NT2/D1 (cell line): ENCODE measurements around the gene ADAMTS2.

Source experiments
- DNase-seq: peaks from one replicate; pipeline ENCODE4 v3.0.0-alpha.2; 2011; ENCODE audit warnings: low read depth, low spot score
- H3K27me3 ChIP-seq: 2 replicates; pipeline ENCODE4 v1.6.0; 2011; ENCODE audit warnings: mild to moderate bottlenecking; ENCODE audit not compliant: insufficient read length, insufficient read depth
- H3K36me3 ChIP-seq: 2 replicates; pipeline ENCODE4 v1.6.1; 2011; ENCODE audit warnings: mild to moderate bottlenecking, low read length, mixed read lengths; ENCODE audit not compliant: insufficient read depth, insufficient read length
- H3K4me1 ChIP-seq: 2 replicates; pipeline ENCODE4 v1.5.1; 2011; ENCODE audit not compliant: insufficient read depth, insufficient read length
- H3K4me3 ChIP-seq: 2 replicates; pipeline ENCODE4 v1.5.1; 2011; ENCODE audit warnings: low read depth; ENCODE audit not compliant: insufficient read length
- H3K9ac ChIP-seq: 2 replicates; pipeline ENCODE4 v1.6.0; 2011; ENCODE audit warnings: low read depth; ENCODE audit not compliant: insufficient read length
- H3K9me3 ChIP-seq: 2 replicates; pipeline ENCODE4 v1.5.1; 2011; ENCODE audit warnings: mild to moderate bottlenecking, low read length; ENCODE audit not compliant: insufficient read depth
- SUZ12 ChIP-seq: IDR thresholded peaks from 2 replicates; pipeline ENCODE4 v1.6.1; 2011; ENCODE audit not compliant: insufficient read length, insufficient read depth; ENCODE audit errors: extremely low read depth
- YY1 ChIP-seq: IDR thresholded peaks from 2 replicates; pipeline ENCODE4 v1.6.1; 2011; ENCODE audit not compliant: insufficient read length, insufficient read depth
- ZNF274 ChIP-seq: IDR thresholded peaks from 2 replicates; pipeline ENCODE4 v1.6.1; 2011; ENCODE audit warnings: mild to moderate bottlenecking, low read depth, low read length

Gene ADAMTS2

GRCh38 chr5:179270581-179271427, 74.5 kb downstream of the ADAMTS2 start:
- Histone ChIP-seq H3K4me1 (peaks cover 24% of the 10 kb centered on the region), H3K27me3 (no peaks in the 10 kb centered on the region), H3K36me3 (peaks cover 7% of the 10 kb centered on the region), H3K9me3 (no peaks in the 10 kb centered on the region), H3K4me3 (no peak overlapping the region), H3K9ac (no peak overlapping the region)
- DNase-seq, result no peak
- TF ChIP-seq SUZ12 (no peak), ZNF274 (no peak), YY1 (no peak)

DNA sequence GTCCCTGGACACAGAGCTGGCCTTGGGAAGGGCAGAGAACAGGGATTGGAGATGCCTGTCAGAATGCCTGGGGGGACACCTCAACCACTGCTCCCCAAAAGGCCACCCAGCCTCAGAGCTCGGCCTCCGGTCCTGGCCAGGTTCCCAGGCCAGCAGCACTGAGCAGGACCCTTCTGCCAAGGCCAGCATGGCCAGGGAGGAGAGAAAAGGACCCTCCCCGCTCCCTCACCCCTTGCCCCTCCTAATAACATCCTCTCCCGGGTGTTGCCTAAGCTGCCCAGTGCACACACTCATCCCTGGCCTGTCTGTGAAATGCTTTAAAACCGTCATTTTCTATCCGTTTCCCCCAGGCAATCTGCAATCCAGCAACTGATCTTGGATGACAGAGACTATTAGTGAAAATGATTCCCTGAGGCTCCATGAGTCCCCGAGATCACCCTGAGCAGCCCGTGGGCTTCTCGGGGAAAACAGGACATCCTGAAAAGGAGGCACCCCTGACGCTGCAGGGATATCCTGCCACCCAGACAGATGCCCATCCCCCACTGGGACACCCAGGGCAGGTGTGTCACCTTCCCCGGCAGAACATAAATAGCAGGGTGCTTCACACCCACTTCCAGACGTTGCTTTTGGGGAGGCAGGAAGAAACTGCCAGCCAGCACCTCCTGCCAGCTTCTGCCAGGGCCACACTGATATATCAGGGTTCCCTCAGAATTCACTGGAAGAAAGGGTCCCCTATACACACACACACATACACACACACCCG, 75.3 kb downstream of the ADAMTS2 start:
- DNase-seq, result no peak
- Histone ChIP-seq H3K4me1 (peaks cover 33% of the 10 kb centered on the region), H3K36me3 (peaks cover 7% of the 10 kb centered on the region), H3K27me3 (no peaks in the 10 kb centered on the region), H3K9me3 (no peaks in the 10 kb centered on the region), H3K4me3 (no peak overlapping the region), H3K9ac (no peak overlapping the region)
- no peak for TF ChIP-seq ZNF274
- TF ChIP-seq SUZ12, result no peak
- TF ChIP-seq YY1, result no peak

DNA sequence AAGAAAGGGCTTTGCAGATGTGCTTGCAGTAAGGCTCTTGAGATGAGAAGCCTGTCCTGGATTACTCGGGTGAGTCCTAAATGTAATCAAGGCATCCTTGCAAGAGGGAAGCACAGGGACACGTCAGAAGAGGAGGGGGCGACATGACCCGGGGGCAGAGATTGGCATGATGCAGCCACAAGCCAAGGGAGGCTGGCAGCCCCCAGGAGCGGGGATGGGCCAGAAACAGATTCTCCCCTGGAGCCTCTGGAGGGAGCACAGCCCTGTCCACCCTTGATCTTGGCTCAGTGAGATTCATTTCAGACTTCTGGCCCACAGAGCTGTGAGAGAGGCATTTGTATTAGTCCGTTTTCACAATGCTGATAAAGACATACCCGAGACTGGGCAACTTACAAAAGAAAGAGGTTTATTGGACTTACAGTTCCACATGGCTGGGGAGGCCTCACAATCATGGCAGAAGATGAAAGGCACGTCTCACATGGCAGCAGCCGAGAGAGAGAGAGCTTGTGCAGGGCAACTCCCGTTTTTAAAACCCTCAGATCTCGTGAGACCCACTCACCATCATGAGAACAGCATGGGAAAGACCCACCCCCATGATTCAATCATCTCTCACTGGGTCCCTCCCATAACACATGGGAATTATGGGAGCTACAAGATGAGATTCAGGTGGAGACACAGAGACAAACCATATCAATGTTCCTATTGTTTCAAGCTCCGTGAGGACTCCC, 76.1 kb downstream of the ADAMTS2 start:
- H3K4me3 ChIP-seq, result no peak overlapping the region
- DNase-seq, result no peak
- TF ChIP-seq SUZ12 (no peak), YY1 (no peak), ZNF274 (no peak)
- H3K36me3 ChIP-seq, result peaks cover 7% of the 10 kb centered on the region
- no peak overlapping the region for H3K9ac ChIP-seq
- peaks cover 36% of the 10 kb centered on the region for H3K4me1 ChIP-seq
- H3K9me3 ChIP-seq, result no peaks in the 10 kb centered on the region
- no peaks in the 10 kb centered on the region for H3K27me3 ChIP-seq

- TF ChIP-seq SUZ12 (no peak), YY1 (no peak), ZNF274 (no peak)
- no peak for DNase-seq
- H3K9ac ChIP-seq, result no peak overlapping the region
- H3K4me3 ChIP-seq, result no peak overlapping the region
- H3K36me3 ChIP-seq, result peaks cover 7% of the 10 kb centered on the region
- peaks cover 36% of the 10 kb centered on the region for H3K4me1 ChIP-seq
- no peaks in the 10 kb centered on the region for H3K27me3 ChIP-seq
- no peaks in the 10 kb centered on the region for H3K9me3 ChIP-seq
Observed at GRCh38 chr5:179268399-179268952, 76.8 kb downstream of the ADAMTS2 start.

DNA sequence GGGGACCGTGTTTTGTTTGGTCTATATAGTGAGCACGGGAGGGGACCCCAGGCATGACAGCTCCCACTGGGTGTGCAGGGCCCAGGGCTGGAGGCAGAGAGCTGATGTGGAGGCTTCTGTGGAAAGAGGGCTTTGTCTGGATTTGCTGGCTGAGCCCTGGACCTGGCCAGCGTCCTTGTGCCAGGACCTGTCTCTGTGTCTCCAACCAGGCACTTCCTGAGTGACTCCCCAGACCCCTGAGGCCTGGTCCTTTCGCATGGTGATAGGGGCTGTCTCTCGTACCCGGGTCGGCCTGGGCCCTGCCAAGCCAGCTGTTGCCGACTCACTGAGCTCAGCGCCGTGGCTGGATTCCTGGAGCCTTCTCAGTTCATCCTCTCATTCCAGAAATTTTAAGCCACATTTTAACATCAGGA, 77.6 kb downstream of the ADAMTS2 start:
- peaks cover 7% of the 10 kb centered on the region for H3K36me3 ChIP-seq
- DNase-seq, result no peak
- no peaks in the 10 kb centered on the region for H3K27me3 ChIP-seq

DNA sequence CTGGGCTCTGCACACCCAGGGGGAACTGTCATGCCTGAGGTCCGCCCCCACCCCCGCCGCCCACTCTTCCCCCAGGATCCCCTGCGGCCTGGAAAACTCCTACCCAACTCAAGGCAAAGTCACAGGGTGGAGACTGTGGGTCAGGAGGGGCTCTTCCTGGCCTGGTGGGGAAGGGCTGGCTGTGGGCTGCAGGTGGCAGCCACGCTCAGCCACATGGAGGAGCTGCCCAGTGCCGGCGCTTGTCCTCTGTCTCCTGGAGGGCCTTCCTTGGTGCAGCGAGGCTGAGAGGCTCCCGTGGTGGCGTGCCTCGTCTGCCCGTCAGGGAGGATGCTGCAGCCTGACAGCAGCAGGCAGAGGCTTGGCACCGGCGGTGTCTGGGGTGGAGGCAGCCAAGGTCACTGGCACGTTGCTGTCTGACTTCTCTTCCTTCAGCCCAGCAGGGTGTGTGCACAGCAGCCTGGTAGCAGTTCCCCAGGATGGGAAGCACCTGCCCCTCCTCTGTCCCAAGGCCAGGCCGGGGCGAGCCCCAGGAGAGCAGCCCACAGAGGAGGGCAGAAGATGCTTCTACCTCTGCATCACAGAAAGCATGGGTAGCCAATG, 78.1 kb downstream of the ADAMTS2 start:
- H3K9me3 ChIP-seq, result no peaks in the 10 kb centered on the region
- no peak overlapping the region for H3K9ac ChIP-seq
- H3K36me3 ChIP-seq, result peaks cover 7% of the 10 kb centered on the region
- H3K27me3 ChIP-seq, result no peaks in the 10 kb centered on the region
- H3K4me3 ChIP-seq, result no peak overlapping the region
- no peak for TF ChIP-seq YY1
- TF ChIP-seq SUZ12, result no peak
- TF ChIP-seq ZNF274, result no peak
- DNase-seq, result no peak
- peaks cover 36% of the 10 kb centered on the region for H3K4me1 ChIP-seq

More for the DNA sequence above, 77.6 kb downstream of the ADAMTS2 start:
- TF ChIP-seq YY1, result no peak
- TF ChIP-seq ZNF274, result no peak
- no peak for TF ChIP-seq SUZ12
- Histone ChIP-seq H3K4me3 (no peak overlapping the region), H3K9me3 (no peaks in the 10 kb centered on the region), H3K4me1 (peaks cover 36% of the 10 kb centered on the region), H3K9ac (no peak overlapping the region)
